HG02759 (cell line): ENCODE data around the gene TUBA3D.
"Not testable (repeated sequence)": the region's sequence is repeated elsewhere in the genome, so short reads cannot be mapped to it uniquely, and the experiment has no call there.

ENCODE experiments used
- ATAC-seq: cut with Tn5 transposase; IDR thresholded peaks from one replicate; pipeline ENCODE4 v1.9.1; 2021; ENCODE audit warnings: mild to moderate bottlenecking, moderate library complexity; ENCODE audit not compliant: unreplicated experiment

The TUBA3D gene

GRCh38 chr2:131483981-131484820 lies 8.3 kb downstream of the TUBA3D start:
- not testable (repeated sequence) for ATAC-seq

DNA sequence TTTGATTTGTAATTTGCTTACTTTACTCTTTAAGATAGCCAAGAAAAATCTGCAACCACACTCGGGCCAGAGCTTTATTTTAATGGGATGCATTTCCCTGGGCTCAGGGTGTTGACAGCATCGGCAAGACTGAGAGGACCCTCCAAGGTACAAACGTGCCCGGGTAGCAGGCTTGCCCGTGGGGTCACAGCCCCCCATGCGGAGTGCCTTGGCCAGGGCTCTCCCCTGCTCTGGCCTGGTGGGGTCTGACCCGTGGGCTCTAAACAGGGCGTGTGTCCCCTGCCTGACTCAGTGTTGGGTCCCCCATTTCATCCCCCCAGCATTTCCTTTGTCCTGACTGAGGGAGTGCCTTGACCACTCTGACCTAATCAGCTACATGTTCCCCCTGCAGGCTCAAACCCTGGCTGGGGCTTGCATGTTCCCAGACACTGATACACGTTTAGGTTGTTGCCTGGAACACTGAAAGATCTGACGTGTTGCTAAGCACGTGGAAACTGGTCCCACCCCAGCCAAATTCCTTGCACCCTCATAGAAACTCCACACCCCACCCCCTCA lies 9.1 kb downstream of the TUBA3D start:
- not testable (repeated sequence) for ATAC-seq

DNA sequence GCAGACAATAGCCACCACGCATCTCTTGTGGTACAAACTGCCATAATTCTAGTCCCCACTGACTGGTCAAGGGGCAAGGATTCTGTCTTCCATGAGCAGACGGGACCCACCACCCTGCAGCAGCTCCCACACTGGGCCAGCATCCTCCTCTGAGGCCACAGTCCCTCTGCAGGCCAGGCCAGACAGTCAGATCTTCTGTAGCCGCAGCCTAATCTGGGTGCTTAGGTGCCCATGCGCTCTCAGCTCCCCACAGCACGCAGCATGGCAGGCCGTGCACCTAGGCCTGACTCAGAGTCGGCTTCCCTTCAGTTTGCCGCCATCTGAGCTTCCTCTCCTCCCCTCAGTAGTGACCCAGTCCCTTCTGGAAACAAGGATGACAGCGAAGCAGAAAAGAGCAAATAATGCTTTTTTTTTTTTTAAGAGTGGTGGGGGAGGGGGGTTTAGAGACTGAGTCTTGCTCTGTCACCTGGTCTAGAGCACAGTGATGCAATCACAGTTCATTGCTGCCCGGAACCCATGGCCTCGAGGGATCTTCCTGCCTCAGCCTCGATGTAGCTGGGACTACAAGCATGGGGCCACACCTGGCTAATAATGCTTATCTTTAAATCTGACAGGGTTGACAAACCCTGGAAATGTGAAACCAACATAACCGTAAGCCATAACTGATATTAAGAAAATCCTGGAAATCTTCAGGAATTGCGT lies 10.4 kb downstream of the TUBA3D start:
- not testable (repeated sequence) for ATAC-seq

DNA sequence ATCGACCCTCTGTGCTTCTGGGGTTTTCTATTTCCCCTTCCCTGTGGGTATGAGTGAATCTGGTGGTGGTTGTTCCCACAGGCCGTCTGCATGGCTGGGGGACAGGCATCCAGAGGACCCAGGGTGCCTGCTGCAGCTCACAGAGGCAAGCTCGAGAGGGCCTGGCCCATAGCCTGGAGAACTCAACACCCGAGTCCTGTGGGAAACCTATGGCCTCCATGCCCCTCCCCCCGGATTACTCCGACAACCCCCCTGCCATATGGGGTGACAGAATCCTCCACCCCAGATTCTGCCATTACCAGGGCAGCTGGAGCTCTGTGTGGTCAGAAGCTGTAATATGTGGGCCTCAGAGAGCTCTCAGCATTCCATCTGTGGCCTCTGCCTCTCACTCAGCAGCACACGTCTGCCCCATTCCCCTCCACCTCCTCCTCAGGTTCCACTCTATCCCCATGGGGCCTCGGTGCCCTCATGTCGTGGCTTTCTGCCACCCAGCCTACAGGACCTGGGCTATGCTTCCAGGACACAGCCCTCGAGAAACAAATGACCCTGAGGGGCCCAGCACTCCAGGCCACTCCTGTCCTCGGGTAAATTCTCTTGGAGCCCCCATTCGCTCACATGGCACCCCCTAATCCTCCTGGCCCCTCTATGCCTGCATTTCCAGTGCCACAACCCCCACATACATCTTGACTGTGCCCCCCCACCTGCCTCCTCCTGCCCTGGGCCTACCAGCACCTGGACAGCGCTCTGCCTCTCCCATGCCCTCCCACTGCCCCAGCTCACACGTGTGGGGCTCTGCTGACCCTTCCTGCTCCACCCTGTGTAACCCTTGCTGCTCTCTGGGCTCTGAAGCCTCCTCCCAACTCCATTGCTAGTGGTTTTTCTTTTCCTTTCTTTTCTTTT lies 12.6 kb downstream of the TUBA3D start:
- ATAC-seq = no peak

GRCh38 chr2:131490616-131491468 lies 14.9 kb downstream of the TUBA3D start:
- not testable (repeated sequence) for ATAC-seq

DNA sequence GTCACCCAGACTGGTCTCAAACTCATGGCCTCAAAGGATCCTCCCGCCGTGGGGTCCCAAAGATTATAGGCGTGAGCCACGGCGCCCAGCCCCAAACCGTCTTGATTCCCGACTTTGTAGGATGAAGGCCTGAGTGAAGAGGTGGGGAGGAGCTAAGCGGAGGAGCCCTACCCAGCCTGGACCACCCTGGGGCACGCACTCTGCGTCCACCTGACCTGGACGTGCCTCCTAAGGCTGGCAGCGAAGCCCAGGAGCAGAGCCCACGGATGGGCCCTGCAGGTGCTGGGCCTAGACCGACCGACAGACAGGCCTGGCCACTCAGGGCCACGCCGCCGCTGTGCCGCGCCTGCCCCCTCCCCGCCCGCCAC lies 15.5 kb downstream of the TUBA3D start:
- peak; percentile 0 for ATAC-seq

DNA sequence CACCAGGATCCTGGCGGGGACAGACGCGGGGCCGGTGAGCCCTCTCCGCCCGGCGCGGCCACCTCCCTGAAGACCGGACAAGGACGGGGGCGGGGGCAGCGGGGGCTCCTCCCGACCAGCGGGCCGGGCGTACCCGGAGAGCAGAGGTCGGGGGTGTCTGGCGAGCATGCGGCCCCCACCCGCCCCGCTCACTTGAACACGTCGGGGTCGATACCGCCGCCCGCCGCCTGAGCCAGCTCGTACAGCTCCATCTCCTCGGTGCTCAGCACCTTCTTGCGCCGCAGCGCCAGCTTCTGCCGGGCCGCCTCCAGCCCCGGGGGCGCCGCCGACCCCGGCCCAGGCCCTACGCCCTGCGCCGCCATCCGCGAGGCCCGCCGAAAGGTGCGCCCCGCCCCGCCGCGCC lies 16.1 kb downstream of the TUBA3D start, which contains the start of gene MZT2A:
Gene MZT2A (minus strand): TSS at position 383 of the 403 bp plus-strand sequence. CDS start 21 bp downstream, at position 362.
- peak; percentile 22 for ATAC-seq

GRCh38 chr2:131492418-131493198 lies 16.7 kb downstream of the TUBA3D start:
- ATAC-seq = peak; percentile 73

- peak; percentile 27 for ATAC-seq
Measured at GRCh38 chr2:131493199-131493968, 17.5 kb downstream of the TUBA3D start.

- not testable (repeated sequence) for ATAC-seq
Measured at GRCh38 chr2:131495506-131495905, 19.6 kb downstream of the TUBA3D start.

GRCh38 chr2:131498321-131498973 lies 22.5 kb downstream of the TUBA3D start:
- peak; percentile 95 for ATAC-seq

DNA sequence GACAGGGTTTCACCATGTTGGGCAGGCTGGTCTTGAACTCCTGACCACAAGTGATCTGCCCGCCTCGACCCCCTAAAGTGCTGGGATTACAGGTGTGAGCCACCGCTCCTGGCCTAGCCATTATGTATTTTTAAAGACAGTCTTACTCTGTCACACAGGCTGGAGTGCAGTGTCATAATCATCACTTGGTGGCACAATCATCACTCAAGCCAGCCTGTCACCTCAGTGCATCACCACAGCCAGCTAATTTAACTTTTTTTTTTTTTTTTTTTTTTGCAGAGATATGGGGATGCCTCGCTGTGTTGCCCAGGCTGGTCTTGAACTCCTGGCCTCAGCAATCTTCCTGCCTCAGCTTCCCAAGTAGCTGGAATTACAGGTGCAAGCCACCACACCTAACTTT lies 27.7 kb downstream of the TUBA3D start:
- ATAC-seq = not testable (repeated sequence)

GRCh38 chr2:131504082-131504750 lies 28.3 kb downstream of the TUBA3D start:
- not testable (repeated sequence) for ATAC-seq

DNA sequence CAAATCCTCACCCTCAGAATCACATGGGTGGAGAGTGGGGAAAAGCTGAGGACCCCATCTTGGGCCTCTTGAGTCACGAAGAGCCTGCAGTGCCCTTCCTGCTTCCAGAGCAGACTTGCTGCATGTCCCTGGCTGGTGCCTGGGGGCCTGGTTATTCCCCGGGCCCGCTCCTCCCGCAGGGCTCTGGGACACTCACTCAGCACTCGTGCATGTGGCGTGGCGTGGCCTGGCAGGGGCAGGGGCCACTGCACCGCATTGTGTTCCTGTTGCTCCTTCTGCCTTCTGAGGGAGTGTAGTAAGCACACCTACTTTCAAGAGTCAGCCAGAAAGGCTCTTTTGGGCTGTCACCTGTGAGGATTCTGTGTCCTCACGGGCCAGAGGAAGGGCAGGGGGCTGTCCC lies 33.7 kb downstream of the TUBA3D start:
- no peak for ATAC-seq

DNA sequence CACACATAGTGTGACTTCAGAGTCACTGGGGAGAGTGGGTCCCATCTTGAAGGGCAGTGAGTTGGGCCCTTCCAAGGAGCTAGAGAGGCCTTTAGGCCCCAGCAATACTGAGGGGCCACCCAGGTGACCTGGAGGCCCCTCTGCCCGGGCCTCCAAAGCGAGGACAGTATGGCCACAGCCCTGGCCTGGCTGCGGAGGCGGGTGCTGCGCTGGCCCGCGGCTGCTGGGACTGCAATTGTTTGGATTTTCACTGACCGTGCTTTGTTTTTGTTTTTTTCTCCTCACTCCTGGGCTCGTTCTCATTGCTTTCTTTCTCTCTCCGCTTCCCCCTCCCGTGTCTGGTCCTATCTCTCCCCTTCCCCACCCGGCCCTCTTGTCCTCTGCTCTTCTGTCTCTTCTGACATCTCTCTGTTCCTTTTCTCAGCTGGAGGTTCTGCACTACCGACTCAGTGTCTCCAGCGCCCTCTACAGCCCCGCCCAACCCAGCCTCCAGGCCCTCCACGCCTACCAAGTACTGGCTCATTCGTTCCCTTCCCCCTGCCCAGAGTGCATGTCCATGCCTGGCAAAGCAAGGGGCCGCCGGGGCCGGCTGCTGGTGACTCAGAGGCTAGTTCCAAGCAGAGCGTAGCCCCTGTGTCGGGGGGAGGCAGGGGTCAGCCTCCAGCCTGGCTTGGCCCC lies 35.5 kb downstream of the TUBA3D start:
- not testable (repeated sequence) for ATAC-seq
